ENCODE measurements around the gene EFCAB6.

GRCh38 chr22:43507235-43507634 is 304.9 kb downstream of the EFCAB6 start:
- TF ChIP-seq CTCF (IDR thresholded peaks at IDR 0.05) (no peak), POLR2AphosphoS5 (IDR thresholded peaks at IDR 0.05) (no peak), POLR2A (IDR thresholded peaks at IDR 0.05) (no peak)
